Amniotic stem cell (primary cell): ENCODE measurements around the gene VAPA.

Source experiments
- DNase-seq: peaks from one replicate; lab custom pipeline; 2025; lab: John Stamatoyannopoulos, UW

VAPA gene

DNA sequence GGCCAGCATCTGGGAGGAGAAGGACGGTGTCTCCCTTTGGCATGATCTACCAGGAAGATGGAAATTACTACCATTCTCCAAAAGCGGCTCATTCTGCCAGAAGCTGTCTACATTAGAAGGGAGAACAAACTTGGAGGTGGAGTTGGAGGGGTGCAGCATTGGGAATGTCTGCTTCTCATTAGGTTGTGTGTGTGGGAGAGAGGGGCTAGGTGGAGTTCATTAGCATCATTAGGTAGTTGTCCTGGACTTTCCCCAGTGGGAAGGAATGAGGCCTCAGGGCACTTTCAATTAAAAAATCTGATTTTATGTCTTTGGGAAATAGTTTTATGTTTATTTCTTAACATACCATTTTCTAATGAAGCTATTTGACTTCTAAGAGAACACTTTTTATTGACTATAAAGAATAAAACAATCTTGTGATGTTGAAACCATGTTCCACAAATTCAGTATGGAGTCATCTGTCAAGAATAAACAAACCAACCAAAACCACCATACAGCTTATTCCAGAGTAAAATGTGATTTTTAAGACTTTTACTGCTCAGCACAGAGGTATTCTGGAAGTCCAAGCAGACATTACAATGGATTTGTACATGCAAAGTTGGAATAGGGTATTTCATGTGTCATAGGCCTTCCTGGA, 60.6 kb downstream of the VAPA start:
- DNase-seq: no peak

DNA sequence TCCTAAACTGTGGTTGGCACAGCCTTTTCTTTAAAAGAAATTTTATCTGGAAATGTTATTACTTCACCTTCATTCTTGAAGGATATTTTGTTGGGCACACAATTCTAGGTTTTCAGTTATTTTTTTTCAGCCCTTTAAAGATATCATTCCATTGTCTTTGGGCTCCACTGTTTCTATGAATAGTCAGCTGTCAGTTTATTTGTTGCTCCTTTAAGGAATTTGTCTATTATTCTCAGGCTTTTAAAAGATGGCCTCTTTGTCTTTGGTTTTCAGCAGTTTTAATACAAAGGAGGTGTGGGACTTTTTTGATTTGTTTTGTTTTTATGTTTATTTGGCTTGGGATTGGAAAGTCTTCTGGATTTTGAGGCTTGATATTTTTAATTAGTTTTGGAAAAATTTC, 61.8 kb downstream of the VAPA start:
- DNase-seq: no peak

DNA sequence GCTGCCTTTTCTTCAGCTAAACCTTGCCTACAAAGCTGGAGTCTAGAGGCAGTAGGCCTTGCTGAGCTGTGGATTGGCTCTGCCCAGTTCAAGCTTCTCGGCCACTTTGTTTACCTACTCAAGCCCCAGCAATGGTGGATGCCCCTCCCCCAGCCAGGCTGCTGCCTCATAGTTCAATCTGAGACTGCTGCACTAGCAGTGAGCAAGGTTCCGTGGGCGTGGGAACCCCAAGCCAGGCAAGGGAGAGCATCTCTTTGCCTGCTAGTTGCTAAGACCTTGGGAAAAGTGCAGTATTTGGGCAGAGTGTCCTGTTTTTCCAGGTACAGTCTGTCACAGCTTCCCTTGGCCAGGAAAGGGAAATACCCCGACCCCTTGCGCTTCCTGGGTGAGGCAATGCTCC, 68.9 kb downstream of the VAPA start:
- DNase-seq: no peak

DNA sequence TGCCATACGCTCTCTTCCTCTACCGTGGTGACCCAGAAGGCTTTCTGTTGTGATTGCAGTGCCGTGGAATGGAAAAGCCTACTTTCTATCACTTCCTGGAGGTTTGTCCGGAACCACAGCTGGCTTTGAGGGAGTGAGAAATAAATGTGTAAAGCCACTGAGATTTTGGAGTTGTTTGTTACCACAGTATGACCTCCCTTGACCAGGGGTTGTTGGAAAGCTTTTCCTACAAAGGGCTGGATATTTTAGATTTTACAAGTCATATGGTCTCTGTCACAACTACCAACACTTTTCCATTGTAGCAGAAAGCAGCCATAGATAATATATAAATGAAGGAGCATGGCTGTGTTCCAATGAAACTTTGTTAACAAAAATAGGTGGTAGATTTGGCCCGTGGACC, 70.3 kb downstream of the VAPA start:
- DNase-seq: no peak

DNA sequence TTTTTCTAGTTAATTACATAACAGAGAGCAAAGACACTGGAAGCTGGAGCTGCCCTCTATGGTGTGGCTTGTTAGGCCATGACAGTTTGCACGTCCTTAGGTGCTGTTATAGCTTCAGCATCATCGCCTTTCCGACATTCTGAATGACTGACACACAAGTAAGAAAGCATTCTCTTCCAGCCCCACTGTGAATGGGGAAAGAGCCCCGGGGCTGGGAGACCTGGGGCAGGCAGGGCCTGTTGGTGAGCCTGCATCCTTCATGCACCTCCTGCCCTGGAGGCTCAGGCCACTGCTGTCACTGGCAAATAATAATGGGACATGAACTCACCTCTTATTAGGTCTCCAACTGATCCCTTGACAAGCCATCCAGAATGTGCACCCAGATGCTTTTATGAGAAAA, 71.8 kb downstream of the VAPA start:
- no peak for DNase-seq

DNA sequence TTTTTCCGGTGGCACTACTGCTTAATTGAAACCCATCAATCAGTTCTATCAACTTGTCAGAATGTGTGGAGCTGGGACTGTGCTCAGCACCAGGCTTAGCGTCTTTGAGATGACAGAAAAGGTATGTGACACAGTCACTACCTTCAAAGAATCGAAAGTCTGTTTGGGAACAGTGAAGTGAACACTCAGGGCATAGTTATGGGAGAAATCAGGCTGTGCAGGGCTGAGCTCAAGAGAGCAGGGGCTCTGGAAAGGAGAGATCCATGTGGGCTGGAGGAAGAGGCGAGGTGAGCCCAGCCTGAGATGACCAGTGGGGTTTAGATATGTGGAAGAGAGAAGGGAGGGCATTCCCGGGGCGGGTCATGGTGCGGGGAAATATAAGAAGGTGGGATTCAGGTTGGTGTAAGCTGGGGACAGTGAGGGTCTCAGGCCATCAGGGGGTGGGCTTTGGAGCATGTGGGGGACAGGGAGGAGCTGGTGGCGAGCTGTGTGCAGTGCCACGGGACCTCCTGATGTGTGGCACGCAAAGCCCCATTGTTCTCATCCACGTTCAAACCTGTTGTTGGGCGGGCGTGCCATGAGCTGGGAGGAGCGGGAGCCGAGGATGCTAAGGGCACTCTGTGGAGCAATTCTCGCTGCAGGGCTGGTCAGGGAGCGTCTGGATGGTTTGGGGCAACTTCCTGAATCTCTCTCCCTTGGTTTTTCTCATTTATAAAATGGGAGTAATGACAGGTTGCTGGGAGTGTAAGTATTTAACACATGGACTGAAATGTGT, 72.5 kb downstream of the VAPA start:
- no peak for DNase-seq

DNA sequence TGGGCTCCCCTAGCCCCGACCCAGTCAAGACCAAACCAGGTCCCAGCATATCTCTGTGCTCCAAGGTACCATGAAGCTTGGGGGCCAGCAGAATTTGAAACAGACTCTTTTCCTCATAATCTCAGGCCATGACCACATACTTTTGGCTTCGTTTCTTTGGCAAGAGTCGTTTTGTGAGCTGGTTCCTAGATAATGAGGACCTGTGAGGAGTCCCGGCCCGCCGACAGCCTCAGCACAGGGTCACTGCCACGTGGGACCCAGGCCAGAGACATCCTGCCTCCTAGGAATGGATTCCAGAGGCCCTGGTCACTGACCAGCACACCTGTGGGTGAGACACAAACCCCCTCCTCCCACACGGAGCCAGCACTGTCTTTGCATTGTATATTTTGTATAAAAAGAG, 73.5 kb downstream of the VAPA start:
- DNase-seq: no peak

DNA sequence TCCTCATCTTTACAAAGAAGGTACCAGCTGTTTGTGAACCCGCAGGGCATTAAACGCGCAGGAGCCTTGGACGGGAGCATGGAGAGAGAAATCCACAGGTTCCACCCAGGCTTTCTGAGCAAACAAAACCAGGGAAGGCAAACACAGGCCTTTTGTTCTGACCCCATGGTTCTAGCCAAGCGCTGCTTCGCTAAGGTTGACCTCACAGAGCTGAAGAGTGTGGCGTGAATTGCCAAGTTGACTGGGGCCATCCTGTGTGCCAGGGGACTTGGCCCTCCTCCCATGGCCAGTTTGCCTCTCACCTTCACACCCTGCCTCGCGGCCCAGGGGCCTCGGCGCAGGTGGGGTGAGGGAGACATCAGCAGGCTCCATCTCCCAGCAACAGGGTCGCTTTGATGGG, 74.1 kb downstream of the VAPA start:
- DNase-seq: no peak

DNA sequence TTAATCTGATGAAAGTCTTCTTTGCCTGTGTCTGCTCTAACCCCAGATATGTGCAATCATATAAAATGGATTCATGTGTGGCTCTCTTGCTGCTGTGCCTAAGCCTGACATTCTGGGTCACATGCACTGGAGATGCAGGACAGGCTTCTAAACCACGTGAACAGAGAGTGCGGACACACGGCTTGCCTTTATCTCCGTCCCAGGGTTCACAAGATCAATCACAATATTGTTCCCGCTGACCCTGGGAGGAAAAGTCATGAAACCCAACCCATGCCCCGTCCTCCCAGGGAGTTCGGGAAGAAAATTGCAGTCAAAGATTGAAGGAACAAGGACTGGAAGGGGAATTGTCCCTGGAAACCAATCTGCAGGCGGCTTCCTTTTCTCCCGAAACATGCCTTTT, 74.8 kb downstream of the VAPA start:
- no peak for DNase-seq

DNA sequence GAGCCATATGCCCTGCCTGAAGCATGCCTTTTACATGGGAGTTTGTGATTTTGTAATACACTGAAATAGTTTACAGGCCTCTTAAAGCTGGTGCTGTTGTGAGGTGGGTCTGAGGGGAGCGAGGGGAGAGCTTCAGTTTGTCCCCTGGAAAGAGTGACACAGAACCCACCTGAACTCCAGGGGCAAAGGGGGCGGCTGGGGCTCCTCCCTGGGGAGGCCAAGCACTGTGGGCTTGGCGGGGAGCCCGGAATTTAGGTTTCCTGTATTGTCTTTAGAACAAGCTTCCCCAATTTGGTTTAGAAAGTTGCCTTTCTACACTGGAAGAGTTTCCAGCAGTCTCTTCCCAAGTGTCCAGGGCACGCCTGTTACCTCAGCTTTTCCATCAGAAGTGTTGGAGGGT, 75.7 kb downstream of the VAPA start:
- no peak for DNase-seq

DNA sequence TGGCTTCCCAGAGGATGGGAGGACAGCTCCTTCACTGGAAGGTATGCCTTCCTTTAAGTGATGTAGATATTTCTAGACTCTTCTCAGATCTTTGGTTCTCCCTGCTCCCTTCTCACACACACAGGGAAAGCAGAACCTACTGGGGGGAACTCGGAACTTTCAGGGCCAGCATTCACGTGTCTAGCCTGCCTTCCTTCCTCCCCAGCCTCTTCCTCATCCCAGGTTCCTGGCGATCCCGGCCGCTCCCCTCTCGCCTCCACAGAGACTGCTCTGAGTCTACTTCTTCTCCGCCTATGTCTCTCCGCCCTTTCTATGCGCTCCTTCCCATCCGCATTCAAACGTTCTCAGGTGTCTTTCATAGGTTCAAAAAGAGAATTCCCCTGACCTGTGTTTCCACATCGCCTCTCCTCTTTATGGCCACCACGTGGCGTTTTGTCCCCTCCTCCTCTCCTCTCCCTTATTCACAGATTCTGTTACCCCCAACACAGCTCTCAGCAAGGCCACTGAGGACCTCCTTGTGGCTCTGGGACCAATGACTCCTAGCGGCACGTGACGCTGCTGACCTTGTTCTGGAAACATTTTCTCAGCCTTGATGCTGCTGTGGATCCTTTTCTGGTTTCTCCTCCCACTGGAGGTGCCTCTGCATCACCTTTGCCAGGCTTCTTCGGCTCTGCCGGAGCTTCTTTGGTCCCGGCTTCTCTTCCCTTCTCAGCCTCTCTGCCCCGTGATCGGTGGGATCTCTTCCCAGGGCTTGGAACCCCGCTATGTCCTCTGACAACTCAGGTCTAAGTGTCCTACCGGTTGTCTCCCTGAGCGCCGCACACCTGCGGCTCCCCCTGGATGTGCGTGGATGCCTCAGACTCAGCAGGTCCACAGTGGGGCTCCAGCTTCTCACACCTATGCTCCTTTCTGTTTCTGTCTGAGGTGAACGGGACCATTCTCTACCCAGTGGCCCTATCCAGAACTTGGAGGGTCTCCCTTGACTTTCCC, 77.5 kb downstream of the VAPA start:
- no peak for DNase-seq

DNA sequence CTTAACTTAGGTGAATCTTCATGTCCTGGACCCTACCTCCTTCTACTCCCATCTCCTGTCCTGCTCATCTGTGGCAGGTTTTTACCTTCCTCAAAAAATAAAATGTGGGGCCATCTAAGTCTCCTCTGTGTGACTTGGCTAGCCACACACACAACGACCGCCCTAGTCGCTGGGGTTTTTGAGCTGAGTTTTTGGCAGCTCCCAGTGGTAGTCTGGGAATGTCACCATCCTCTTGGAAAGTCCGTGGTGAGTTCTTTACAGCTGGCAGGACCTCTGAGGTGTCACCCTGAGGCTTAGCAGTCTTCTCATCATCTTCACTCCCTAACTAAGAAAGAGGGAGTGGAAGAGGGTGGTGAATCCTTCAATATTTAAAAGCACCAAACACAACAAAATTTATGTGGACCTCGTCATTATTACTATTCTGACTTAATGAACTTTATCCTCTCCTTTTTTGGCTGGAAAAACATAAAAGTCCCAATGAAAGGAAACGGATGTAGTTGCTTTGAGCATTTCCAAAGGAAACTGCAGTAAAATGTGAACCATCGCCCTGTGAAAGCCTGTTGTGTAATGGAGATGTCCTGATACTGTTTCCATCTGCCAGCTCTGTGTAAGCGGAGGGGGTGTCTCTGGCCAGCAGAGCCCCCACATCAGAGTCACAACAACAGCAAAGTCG, 78.6 kb downstream of the VAPA start:
- no peak for DNase-seq

DNA sequence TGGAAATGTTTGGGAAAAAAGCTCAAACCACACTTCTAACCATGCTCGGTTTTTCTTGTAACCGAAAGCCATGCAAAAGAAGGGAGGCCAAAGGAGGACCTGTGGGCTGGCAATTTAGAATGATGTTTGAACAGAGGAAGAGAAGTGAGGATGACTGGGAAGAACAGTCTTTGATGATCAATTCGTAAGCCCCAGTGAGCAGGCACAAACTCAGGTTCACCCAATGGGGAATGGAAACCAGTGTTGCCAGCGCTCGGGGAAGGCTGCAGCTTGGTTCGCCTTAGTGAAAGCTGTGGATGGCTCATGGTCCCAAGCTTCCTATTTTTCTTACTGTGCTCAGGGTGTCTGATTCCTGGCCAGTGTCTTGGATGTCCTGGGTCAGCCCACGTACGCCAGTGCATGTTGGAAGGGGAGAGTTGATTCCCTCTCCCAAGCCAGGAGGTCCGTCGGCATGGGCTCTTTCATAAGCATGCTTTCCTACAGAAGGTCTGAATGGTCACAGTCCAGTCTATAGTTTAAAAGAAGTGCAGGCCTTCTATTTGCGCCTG, 79.2 kb downstream of the VAPA start:
- no peak for DNase-seq

DNA sequence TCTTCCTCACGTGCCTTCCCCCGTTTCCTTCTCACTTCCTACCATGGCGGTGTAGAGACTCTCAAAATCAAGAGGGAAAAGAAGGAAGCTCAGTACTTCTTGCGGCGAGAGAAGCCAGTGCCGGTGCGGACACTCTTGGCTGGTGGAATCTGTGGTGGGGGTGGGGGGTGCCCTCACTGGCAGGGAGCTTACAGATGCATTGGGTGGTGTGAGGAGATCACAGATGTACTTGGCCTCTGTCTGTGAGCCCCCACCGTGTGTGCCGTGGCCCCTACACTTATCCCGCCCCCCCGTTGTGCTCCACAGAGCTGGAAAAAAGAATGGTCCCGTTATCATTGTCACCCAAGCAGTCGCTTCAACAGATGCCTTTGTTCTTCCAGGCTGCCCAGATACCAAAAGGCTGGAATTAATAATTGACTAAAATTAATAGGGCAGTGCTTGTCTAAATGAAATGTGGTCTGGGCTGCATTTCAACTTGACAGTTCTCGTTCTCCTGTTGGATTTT, 79.8 kb downstream of the VAPA start:
- DNase-seq: no peak

DNA sequence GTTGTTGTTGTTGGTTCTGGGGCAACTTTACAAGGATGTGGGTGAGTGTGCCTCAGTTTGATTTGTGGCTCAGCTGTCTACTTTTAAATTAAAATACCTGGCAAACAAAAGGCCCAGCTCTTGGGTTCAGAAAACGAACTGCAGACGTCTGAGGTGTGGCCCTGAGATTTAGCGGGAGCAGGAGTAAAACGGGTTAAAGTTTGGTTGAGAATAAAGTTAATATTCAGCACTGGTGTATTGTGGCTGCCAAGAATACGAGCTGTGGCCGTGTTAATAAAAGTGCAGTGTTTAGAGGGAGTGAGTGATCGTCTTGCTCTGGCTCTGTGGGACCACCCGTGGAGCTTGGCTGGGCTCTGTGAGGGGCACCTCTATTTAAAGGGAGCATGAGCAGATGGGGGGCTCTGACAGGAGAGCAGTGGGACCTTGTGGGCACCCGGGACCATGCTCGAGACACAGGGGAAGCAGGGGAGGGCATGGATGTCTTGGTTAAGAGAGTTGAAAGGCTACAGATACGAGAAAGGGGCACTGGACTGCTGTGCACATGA, 80.3 kb downstream of the VAPA start:
- DNase-seq: no peak

DNA sequence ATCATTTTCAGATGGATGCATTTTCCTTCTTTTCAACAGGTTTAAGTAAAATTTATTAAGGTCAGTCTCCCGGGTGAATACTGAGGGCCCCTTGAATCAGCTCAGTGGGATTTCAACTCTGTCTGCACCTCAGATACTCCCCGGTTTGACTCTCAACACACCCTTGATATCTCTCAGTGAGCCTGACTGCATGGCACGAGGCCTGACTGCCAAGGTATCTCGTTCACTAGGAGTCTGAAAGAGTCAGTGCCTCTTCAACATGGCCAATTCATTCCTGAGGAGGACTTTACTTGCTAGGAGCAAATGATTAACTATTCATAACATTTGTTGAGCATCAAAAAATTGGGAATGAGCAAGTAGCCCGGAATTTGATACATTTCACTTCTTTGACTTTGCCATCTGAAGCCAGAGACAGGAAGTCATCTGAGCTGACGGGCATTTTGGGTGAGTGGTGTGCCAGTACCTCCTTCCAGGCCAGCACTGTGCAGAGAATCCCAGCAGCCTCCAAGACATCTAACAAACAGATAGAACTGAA, 81.0 kb downstream of the VAPA start:
- no peak for DNase-seq

DNA sequence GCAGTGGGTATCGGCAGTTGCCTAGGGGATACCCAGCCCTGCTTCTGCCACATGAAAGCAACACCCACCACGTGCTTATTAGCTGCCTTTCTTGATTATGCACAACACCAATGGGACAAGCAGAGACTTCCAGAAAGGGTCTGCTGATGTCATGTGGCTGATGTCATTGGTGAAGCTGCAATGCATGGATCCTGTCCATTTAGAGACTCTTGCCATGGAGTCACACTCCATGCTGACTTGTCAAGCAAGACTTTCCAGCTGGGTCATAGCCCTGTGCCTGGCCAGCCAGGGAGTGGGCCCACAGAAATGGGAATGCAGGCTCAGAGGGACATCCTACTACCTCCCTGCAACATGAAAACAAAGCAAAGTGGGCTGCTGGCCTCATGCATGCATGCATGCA, 81.8 kb downstream of the VAPA start:
- DNase-seq: no peak

DNA sequence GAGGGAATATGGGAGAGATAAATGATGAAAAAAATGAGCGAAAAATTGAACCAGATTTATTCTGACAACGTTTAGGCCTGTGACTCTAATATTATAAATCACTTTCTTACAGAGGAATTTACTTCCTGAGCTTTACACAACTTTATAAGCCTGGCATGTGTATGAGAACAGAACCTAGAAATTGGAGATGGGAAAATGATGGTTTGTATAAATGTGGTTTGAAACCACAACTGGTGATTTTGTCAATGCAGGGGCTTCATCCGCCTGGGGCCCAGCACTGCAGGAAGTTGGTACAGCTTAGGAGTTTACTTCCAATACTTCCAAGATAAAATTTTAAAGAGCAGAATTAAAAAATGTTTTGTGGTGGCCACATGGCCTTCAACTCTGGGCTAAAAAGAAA, 82.3 kb downstream of the VAPA start:
- no peak for DNase-seq

DNA sequence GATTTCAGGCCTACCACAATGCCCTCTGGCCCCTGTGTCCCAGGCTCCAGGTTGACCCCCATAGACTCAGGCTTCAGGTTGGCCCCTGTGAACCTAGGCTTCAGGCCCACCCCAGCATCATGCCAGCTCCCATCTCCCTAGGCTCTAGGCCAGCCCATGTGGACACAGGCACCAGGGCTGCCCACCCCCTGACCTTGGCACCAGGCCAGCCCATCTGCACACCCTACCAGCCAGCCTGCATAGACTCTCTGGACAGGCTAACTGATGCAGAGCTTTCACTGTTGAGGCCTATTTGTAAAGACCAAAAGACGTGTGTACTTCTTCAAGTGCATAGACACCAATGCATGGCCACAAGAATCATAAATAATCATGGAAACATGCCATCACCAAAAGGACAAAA, 83.9 kb downstream of the VAPA start:
- DNase-seq: no peak

DNA sequence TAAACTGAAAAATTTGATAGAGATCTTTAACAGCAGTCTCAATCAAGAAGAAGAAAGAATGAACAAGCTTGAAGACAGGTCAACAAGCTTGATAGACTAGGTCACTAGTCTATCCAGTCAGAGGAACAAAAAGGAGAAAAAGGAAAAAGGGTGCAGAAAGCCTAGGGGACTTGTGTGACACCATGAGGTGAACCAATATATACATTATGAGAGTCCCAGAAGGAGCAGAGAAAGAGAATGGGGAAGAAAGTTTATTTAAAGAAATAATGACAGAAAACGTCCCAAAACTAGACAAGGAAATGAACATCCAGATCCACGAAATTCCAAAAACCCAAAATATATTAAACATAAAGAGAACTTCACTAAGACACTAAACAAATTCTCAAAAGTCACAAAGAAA, 84.5 kb downstream of the VAPA start:
- DNase-seq: no peak

DNA sequence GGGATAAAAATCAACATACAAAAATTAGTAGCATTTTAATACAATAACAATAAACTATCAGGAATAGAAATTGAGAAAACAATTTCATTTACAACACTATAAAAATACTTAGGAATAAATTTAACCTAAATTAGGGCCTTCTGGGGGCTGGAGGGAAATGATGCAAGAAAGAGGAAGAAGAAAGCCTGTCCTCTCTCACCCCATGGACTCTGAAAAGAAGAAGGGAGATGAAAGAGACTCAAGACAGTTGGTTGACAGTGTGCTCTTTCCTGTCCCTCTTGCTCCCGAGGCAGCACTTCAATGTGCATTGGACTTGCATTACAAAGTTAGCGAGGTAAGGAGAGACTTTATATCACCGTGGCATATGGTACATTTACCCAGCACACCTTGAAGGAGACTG, 88.5 kb downstream of the VAPA start:
- DNase-seq: no peak
